LNCAP (cell line): ENCODE measurements around the gene PHF23.

ENCODE experiments used
- CTCF ChIP-seq: fragments of 450-650 bp; IDR thresholded peaks from 2 replicates; pipeline ENCODE4 v1.5.1; 2017; ENCODE audit warnings: mild to moderate bottlenecking

Gene PHF23

GRCh38 chr17:7191571-7192270 lies 47.5 kb downstream of the PHF23 start:
- no peak for TF ChIP-seq CTCF

- no peak for TF ChIP-seq CTCF
These were observed 48.2 kb downstream of the PHF23 start for GRCh38 chr17:7191069-7191468.

GRCh38 chr17:7190276-7190917 lies 48.9 kb downstream of the PHF23 start:
- no peak for TF ChIP-seq CTCF

GRCh38 chr17:7186241-7186640 lies 53.0 kb downstream of the PHF23 start:
- 0 out of 2 replicates have a peak, but pooled peaks have one; percentile 9 for TF ChIP-seq CTCF
